ENCODE measurements around the gene PUS10. TPM values are rescaled to one million over a fixed set of nuclear protein-coding genes. Genes with fewer than 3 reads are reported as not detected.
"Not testable (repeated sequence)": the region's sequence is repeated elsewhere in the genome, so short reads cannot be mapped to it uniquely, and the experiment has no call there.

The PUS10 gene
- total RNA-seq, 1 donor from 2014 or later, result 5.5 TPM

- Histone ChIP-seq H3K9me3 (replicated peaks) (no peaks in the 10 kb centered on the region), H3K4me1 (peaks cover 57% of the 10 kb centered on the region), H3K36me3 (peaks cover 44% of the 10 kb centered on the region), H3K4me3 (no peak overlapping the region), H3K27me3 (ENCODE audit: low read depth) (no peaks in the 10 kb centered on the region), H3K27ac (replicated peaks) (peak overlapping the region; percentile 70)
- TF ChIP-seq CTCF (IDR thresholded peaks at IDR 0.05; ENCODE audit: borderline replicate concordance), result no peak
- no peak for DNase-seq
- intact Hi-C loops (cut with micrococcal nuclease), result no loop called here
Measured at GRCh38 chr2:61045999-61046398, 27.9 kb upstream of the PUS10 start.

GRCh38 chr2:61045226-61045625 lies 27.2 kb upstream of the PUS10 start:
- Histone ChIP-seq H3K4me3 (no peak overlapping the region), H3K27ac (replicated peaks) (peak overlapping the region; percentile 70), H3K4me1 (peaks cover 57% of the 10 kb centered on the region), H3K27me3 (ENCODE audit: low read depth) (no peaks in the 10 kb centered on the region), H3K36me3 (peaks cover 36% of the 10 kb centered on the region), H3K9me3 (replicated peaks) (no peaks in the 10 kb centered on the region)
- TF ChIP-seq CTCF (IDR thresholded peaks at IDR 0.05; ENCODE audit: borderline replicate concordance), result no peak
- DNase-seq, result no peak
- intact Hi-C loops (cut with micrococcal nuclease), result no loop called here

- H3K27ac ChIP-seq (replicated peaks), result peak overlapping the region; percentile 70
- TF ChIP-seq CTCF (IDR thresholded peaks at IDR 0.05; ENCODE audit: borderline replicate concordance), result no peak
- no peaks in the 10 kb centered on the region for H3K27me3 ChIP-seq (ENCODE audit: low read depth)
- H3K4me1 ChIP-seq, result peaks cover 57% of the 10 kb centered on the region
- intact Hi-C loops (cut with micrococcal nuclease), result no loop called here
- no peak overlapping the region for H3K4me3 ChIP-seq
- peaks cover 30% of the 10 kb centered on the region for H3K36me3 ChIP-seq
- H3K9me3 ChIP-seq (replicated peaks), result peaks cover under 1% of the 10 kb centered on the region
- DNase-seq, result no peak
Measured at GRCh38 chr2:61044636-61045035, 26.6 kb upstream of the PUS10 start.

- Histone ChIP-seq H3K4me1 (peaks cover 57% of the 10 kb centered on the region), H3K4me3 (no peak overlapping the region), H3K36me3 (peaks cover 12% of the 10 kb centered on the region), H3K27me3 (ENCODE audit: low read depth) (no peaks in the 10 kb centered on the region), H3K27ac (replicated peaks) (peak overlapping the region; percentile 70), H3K9me3 (replicated peaks) (peaks cover 5% of the 10 kb centered on the region)
- no peak for DNase-seq
- intact Hi-C loops (cut with micrococcal nuclease), result no loop called here
- TF ChIP-seq CTCF (IDR thresholded peaks at IDR 0.05; ENCODE audit: borderline replicate concordance), result no peak
Measured at GRCh38 chr2:61042807-61043206, 24.8 kb upstream of the PUS10 start.

GRCh38 chr2:61036643-61037042 lies 18.6 kb upstream of the PUS10 start:
- H3K4me1 ChIP-seq; DNase-seq; H3K4me3 ChIP-seq; H3K27ac ChIP-seq (replicated peaks); H3K9me3 ChIP-seq (replicated peaks); intact Hi-C loops (cut with micrococcal nuclease); H3K27me3 ChIP-seq (ENCODE audit: low read depth): not testable (repeated sequence)
- peaks cover 43% of the 10 kb centered on the region for H3K36me3 ChIP-seq

- DNase-seq; H3K4me3 ChIP-seq; H3K9me3 ChIP-seq (replicated peaks); H3K27me3 ChIP-seq (ENCODE audit: low read depth); intact Hi-C loops (cut with micrococcal nuclease); H3K27ac ChIP-seq (replicated peaks); H3K4me1 ChIP-seq: not testable (repeated sequence)
- H3K36me3 ChIP-seq, result peaks cover 53% of the 10 kb centered on the region
Measured at GRCh38 chr2:61034592-61034991, 16.5 kb upstream of the PUS10 start.

GRCh38 chr2:61029533-61029932 lies 11.5 kb upstream of the PUS10 start:
- no peaks in the 10 kb centered on the region for H3K27me3 ChIP-seq (ENCODE audit: low read depth)
- peaks cover 38% of the 10 kb centered on the region for H3K36me3 ChIP-seq
- no peak overlapping the region for H3K27ac ChIP-seq (replicated peaks)
- peaks cover 25% of the 10 kb centered on the region for H3K4me1 ChIP-seq
- intact Hi-C loops (cut with micrococcal nuclease), result no loop called here
- TF ChIP-seq CTCF (IDR thresholded peaks at IDR 0.05; ENCODE audit: borderline replicate concordance), result no peak
- no peaks in the 10 kb centered on the region for H3K9me3 ChIP-seq (replicated peaks)
- H3K4me3 ChIP-seq, result no peak overlapping the region
- DNase-seq, result no peak
